ENCODE measurements around the gene TMBIM4. TPM values are rescaled to one million over a fixed set of nuclear protein-coding genes. Genes with fewer than 3 reads are reported as not detected.

TMBIM4 gene
- polyA plus RNA-seq, 2 of the 4 experiments (the other 2 are of a cell fraction): 55.9 to 87.4 TPM

DNA sequence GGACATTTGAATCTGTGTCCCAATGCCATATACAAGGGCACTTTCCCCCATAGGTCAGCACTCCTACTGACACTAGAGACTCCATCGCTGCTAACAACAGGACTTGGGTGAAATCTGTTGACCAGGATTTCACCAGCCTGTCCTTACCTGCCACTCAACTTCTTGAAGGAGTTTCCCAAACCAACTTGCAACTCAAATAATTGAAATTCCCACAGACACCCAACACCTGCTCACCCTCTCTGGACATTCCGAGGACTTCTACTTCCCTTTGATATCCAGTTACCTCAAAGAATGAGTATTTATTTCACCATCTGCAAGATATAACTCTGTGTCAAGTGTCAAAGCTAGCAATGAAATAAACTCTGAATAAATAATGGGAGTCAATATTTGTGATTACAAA is 83.8 kb downstream of the TMBIM4 start:
- Histone ChIP-seq H3K4me3 (no peak overlapping the region), H3K4me2 (no peak overlapping the region), H3K27ac (no peak overlapping the region), H3K4me1 (no peaks in the 10 kb centered on the region), H3K9me3 (no peaks in the 10 kb centered on the region)
- 67% methylated on average over 2 of the region's 2 CpGs for WGBS (ENCODE audit: missing lambda C conversion rate)
- no peak for TF ChIP-seq RFX5 (IDR thresholded peaks at IDR 0.05)
- no peak for TF ChIP-seq MAFK (IDR thresholded peaks at IDR 0.05; ENCODE audit: partially characterized antibody)
- TF ChIP-seq ZNF302 (CRISPR knock-in tag; IDR thresholded peaks at IDR 0.05): no peak
- TF ChIP-seq JUN (IDR thresholded peaks at IDR 0.05): no peak
- TF ChIP-seq, protein P1, sequence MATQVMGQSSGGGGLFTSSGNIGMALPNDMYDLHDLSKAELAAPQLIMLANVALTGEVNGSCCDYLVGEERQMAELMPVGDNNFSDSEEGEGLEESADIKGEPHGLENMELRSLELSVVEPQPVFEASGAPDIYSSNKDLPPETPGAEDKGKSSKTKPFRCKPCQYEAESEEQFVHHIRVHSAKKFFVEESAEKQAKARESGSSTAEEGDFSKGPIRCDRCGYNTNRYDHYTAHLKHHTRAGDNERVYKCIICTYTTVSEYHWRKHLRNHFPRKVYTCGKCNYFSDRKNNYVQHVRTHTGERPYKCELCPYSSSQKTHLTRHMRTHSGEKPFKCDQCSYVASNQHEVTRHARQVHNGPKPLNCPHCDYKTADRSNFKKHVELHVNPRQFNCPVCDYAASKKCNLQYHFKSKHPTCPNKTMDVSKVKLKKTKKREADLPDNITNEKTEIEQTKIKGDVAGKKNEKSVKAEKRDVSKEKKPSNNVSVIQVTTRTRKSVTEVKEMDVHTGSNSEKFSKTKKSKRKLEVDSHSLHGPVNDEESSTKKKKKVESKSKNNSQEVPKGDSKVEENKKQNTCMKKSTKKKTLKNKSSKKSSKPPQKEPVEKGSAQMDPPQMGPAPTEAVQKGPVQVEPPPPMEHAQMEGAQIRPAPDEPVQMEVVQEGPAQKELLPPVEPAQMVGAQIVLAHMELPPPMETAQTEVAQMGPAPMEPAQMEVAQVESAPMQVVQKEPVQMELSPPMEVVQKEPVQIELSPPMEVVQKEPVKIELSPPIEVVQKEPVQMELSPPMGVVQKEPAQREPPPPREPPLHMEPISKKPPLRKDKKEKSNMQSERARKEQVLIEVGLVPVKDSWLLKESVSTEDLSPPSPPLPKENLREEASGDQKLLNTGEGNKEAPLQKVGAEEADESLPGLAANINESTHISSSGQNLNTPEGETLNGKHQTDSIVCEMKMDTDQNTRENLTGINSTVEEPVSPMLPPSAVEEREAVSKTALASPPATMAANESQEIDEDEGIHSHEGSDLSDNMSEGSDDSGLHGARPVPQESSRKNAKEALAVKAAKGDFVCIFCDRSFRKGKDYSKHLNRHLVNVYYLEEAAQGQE (IDR thresholded peaks at IDR 0.05): no peak
- no peak for TF ChIP-seq PHF8 (IDR thresholded peaks at IDR 0.05; ENCODE audit: borderline replicate concordance, low read depth)
- TF ChIP-seq HEYL (CRISPR knock-in tag; IDR thresholded peaks at IDR 0.05): no peak
- TF ChIP-seq KDM1A (IDR thresholded peaks at IDR 0.05; ENCODE audit: low read depth): no peak
- TF ChIP-seq NPAS2 (CRISPR knock-in tag; IDR thresholded peaks at IDR 0.05; ENCODE audit: borderline replicate concordance): no peak
- TF ChIP-seq, protein P2, sequence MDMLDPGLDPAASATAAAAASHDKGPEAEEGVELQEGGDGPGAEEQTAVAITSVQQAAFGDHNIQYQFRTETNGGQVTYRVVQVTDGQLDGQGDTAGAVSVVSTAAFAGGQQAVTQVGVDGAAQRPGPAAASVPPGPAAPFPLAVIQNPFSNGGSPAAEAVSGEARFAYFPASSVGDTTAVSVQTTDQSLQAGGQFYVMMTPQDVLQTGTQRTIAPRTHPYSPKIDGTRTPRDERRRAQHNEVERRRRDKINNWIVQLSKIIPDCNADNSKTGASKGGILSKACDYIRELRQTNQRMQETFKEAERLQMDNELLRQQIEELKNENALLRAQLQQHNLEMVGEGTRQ (IDR thresholded peaks at IDR 0.05): no peak
- TF ChIP-seq HDAC2 (IDR thresholded peaks at IDR 0.05): no peak
- no peak for TF ChIP-seq HOXB13 (CRISPR knock-in tag; IDR thresholded peaks at IDR 0.05; ENCODE audit: low read depth)
- TF ChIP-seq, protein P3, sequence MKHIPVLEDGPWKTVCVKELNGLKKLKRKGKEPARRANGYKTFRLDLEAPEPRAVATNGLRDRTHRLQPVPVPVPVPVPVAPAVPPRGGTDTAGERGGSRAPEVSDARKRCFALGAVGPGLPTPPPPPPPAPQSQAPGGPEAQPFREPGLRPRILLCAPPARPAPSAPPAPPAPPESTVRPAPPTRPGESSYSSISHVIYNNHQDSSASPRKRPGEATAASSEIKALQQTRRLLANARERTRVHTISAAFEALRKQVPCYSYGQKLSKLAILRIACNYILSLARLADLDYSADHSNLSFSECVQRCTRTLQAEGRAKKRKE (CRISPR knock-in tag; IDR thresholded peaks at IDR 0.05; ENCODE audit: low read depth): no peak
- TF ChIP-seq, protein P4, sequence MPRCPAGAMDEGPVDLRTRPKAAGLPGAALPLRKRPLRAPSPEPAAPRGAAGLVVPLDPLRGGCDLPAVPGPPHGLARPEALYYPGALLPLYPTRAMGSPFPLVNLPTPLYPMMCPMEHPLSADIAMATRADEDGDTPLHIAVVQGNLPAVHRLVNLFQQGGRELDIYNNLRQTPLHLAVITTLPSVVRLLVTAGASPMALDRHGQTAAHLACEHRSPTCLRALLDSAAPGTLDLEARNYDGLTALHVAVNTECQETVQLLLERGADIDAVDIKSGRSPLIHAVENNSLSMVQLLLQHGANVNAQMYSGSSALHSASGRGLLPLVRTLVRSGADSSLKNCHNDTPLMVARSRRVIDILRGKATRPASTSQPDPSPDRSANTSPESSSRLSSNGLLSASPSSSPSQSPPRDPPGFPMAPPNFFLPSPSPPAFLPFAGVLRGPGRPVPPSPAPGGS (IDR thresholded peaks at IDR 0.05): no peak
- TF ChIP-seq GATA3 (IDR thresholded peaks at IDR 0.05; ENCODE audit: borderline replicate concordance): no peak
- no peak for TF ChIP-seq CHD2 (IDR thresholded peaks at IDR 0.05; ENCODE audit: low read length, partially characterized antibody)
- ATAC-seq: no peak
- no peak for FAIRE-seq
- no peak for DNase-seq (ENCODE audit: low read depth in 1 of 2, low spot score in 1 of 2)
- POLR2A ChIA-PET: no interaction called here
- CTCF ChIA-PET: interaction anchor here (0.8 to 2.9 kb wide), 8 partner anchors 15 to 1195 kb away, joined by 3 to 7 read pairs (median 4); no protein-coding TSS in a partner anchor

Other genes starting within 250 kb of the TMBIM4 start
- gene LLPH, start 39.2 kb downstream of the TMBIM4 start, polyA plus RNA-seq (2011; rRNA removed): 31.6 and 54.5 TPM in 2 replicates
- gene LLPH, start 39.2 kb downstream of the TMBIM4 start, polyA plus RNA-seq (2017; fragmentation: RNase III; extraction: RNeasy Plus Mini Kit Qiagen cat#74134 plus additional on column Dnase treatment): 32.4 to 35.3 TPM (median 32.5 TPM) in 3 replicates
- gene IRAK3, start 19.2 kb upstream of the TMBIM4 start, polyA plus RNA-seq (2011; rRNA removed): 0.25 and 0.30 TPM in 2 replicates
- 0.06 to 0.16 TPM (median 0.12 TPM) in 3 replicates for gene IRAK3, start 19.2 kb upstream of the TMBIM4 start, polyA plus RNA-seq (2017; fragmentation: RNase III; extraction: RNeasy Plus Mini Kit Qiagen cat#74134 plus additional on column Dnase treatment)
- gene HELB, start 132.5 kb upstream of the TMBIM4 start, polyA plus RNA-seq (2011; rRNA removed): 5.0 and 5.6 TPM in 2 replicates
- 1.1 to 1.3 TPM (median 1.1 TPM) in 3 replicates for gene HELB, start 132.5 kb upstream of the TMBIM4 start, polyA plus RNA-seq (2017; fragmentation: RNase III; extraction: RNeasy Plus Mini Kit Qiagen cat#74134 plus additional on column Dnase treatment)

All from A549 (cell line).